HL-60 (cell line): ENCODE data around the gene MBNL3.

Experiments
- DNase-seq, 2 experiments: peaks; one replicate each; pipeline ENCODE4 v3.0.0-alpha.2; 2010 to 2020; ENCODE audit warnings: low read depth in 1 of 2, low spot score in 1 of 2
- H3K27ac ChIP-seq: fragments of 250-450 bp; sonication (Bioruptor Pico); replicated peaks from 2 replicates; pipeline ENCODE4 v1.5.1; 2020; ENCODE audit warnings: mild to moderate bottlenecking, moderate library complexity
- H3K27me3 ChIP-seq: fragments of 250-450 bp; sonication (Bioruptor Pico); 2 replicates; pipeline ENCODE4 v1.5.1; 2021; ENCODE audit warnings: mild to moderate bottlenecking, moderate library complexity; ENCODE audit not compliant: insufficient read depth, poor library complexity, severe bottlenecking
- H3K4me3 ChIP-seq: replicated peaks from 2 replicates; pipeline ENCODE4 v1.5.1; 2011; ENCODE audit warnings: mild to moderate bottlenecking, control low read depth, low read length; ENCODE audit not compliant: insufficient read depth
- CTCF ChIP-seq: IDR thresholded peaks from one replicate; pipeline ENCODE4 v1.5.1; 2011; ENCODE audit warnings: low read length, control low read depth, inconsistent platforms; ENCODE audit not compliant: insufficient read depth
- GABPA ChIP-seq: IDR thresholded peaks from 2 replicates; pipeline ENCODE4 v1.6.1; 2012; ENCODE audit warnings: low read depth
- POLR2AphosphoS5 ChIP-seq: IDR thresholded peaks from 2 replicates; pipeline ENCODE4 v1.6.1; 2012; ENCODE audit warnings: low read depth
- REST ChIP-seq: IDR thresholded peaks from 2 replicates; pipeline ENCODE4 v1.6.1; 2012; ENCODE audit warnings: low read depth; ENCODE audit not compliant: insufficient replicate concordance
- SPI1 ChIP-seq: IDR thresholded peaks from 2 replicates; pipeline ENCODE4 v1.6.1; 2012; ENCODE audit warnings: low read depth, mild to moderate bottlenecking, borderline replicate concordance

MBNL3 gene

GRCh38 chrX:132413459-132413858, 75.4 kb downstream of the MBNL3 start:
- no peak overlapping the region for H3K27ac ChIP-seq
- DNase-seq, result no peak
- H3K27me3 ChIP-seq, result no peaks in the 10 kb centered on the region
- H3K4me3 ChIP-seq, result no peak overlapping the region
- TF ChIP-seq REST, result no peak
- no peak for TF ChIP-seq CTCF
- TF ChIP-seq GABPA, result no peak
- no peak for TF ChIP-seq SPI1
- TF ChIP-seq POLR2AphosphoS5, result no peak

GRCh38 chrX:132412208-132412607, 76.6 kb downstream of the MBNL3 start:
- H3K27me3 ChIP-seq, result no peaks in the 10 kb centered on the region
- no peak for DNase-seq
- TF ChIP-seq SPI1 (no peak), REST (no peak)
- H3K27ac ChIP-seq, result no peak overlapping the region
- H3K4me3 ChIP-seq, result no peak overlapping the region

- TF ChIP-seq REST, result no peak
- no peak for TF ChIP-seq POLR2AphosphoS5
- TF ChIP-seq GABPA, result no peak
- no peak for TF ChIP-seq SPI1
- no peak for TF ChIP-seq CTCF
- DNase-seq, result no peak
- Histone ChIP-seq H3K27ac (no peak overlapping the region), H3K27me3 (no peaks in the 10 kb centered on the region), H3K4me3 (no peak overlapping the region)
Measured at GRCh38 chrX:132411310-132411977, 77.4 kb downstream of the MBNL3 start.
